BJ (cell line): Measurements from ENCODE around the gene WDR1. TPM values are rescaled to one million over a fixed set of nuclear protein-coding genes. Genes with fewer than 3 reads are reported as not detected.

Experiments
- CTCF ChIA-PET: fragments of 350-600 bp; formaldehyde crosslinking; extraction: SDS; loops from one replicate; lab custom pipeline; 2021; ENCODE audit warnings: antibody characterized with exemption, inconsistent platforms; lab: Yijun Ruan, JAX
- POLR2A ChIA-PET: fragments of 300-600 bp; sonication (Branson Sonifier 250); formaldehyde crosslinking; extraction: SDS; loops from one replicate; lab custom pipeline; 2021; ENCODE audit warnings: antibody characterized with exemption; lab: Charles Lee
- DNase-seq: peaks from one replicate; pipeline ENCODE4 v3.0.0-alpha.2; 2011; ENCODE audit warnings: low read depth
- H3K27me3 ChIP-seq: 2 replicates; pipeline ENCODE4 v1.6.0; 2011; ENCODE audit warnings: low read length; ENCODE audit not compliant: control insufficient read depth, insufficient read depth
- H3K36me3 ChIP-seq: 2 replicates; pipeline ENCODE4 v1.5.1; 2011; ENCODE audit warnings: low read length; ENCODE audit not compliant: control insufficient read depth, insufficient read depth
- H3K4me3 ChIP-seq: 2 replicates; pipeline ENCODE4 v1.5.1; 2011; ENCODE audit warnings: low read depth, mild to moderate bottlenecking, control low read depth, low read length
- polyA plus RNA-seq: library from polyadenylated mRNA; depleted of rRNA; stranded (reverse); fragments of >200 nt; gene quantifications from 2 replicates; pipeline ENCODE4 v1.2.3, GENCODE V29; 2011
- TF ChIP-seq, protein P1 (sequence below): IDR thresholded peaks from 2 replicates; pipeline ENCODE4 v1.5.1; 2011; ENCODE audit warnings: low read depth, mild to moderate bottlenecking, control low read depth, inconsistent platforms, low read length, moderate library complexity; ENCODE audit not compliant: insufficient read depth

The WDR1 gene
- polyA plus RNA-seq, 1 experiment: 952 TPM

DNA sequence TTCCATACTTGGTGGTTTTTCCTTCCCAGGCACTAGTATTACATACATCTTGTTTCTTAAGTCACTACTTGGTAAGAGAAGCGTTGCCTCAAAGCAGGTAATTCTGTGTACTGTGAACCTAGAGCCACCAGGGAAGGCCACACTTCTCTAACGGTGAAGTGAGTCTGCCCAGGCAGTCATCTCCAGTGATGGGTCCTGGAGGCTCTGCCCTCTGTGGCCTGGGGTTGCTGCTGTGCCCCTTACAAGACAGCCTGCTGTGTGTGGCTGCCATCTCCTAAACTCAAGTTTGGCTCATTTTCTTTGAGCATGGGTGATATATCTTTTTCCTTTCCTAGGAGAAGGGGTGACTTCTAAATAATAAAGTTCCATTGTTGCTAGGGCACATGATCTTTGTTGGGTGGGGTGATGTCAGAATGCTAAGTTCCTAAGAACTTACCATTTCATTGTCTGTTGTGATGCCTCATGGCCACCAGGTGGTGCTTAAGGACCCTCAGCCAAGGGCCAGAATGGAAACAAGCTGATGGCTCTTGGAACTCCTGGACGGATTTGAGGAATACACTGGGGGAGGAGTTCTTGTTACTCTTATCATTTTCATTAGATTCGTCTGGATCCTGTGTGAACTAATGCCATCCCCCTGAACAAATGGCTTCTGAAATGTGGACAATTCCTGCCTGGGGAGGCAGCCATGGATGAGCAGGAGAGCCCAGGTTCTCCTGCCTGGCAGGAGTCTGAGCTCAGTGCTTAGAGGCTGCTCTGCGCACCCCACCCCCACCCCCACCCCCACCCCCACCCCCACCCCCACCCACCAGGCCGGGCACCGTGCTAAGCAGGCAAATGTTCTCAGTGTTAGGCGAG lies 41.1 kb upstream of the WDR1 start:
- DNase-seq: no peak

DNA sequence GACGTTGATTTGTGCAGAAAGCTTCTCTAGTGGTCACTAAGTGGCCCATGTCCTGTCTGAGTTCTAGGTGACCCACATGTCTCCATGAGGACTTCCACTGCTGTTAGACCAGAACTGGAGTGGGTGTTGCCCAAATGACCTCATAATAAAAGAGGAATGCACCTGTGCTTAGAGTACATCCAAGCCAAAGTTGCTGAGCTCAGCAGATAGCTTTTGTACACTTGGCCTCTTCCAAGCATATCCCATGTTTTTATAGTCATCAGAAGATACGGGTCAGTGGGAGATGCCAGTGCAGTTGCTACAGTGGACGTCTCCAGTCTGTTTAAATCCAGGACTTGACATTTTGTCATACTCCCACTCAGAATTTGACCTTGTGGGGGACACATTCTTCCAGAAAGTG lies 37.6 kb upstream of the WDR1 start:
- ChIA-PET CTCF (interaction anchor here (1.0 to 6.2 kb wide), 4 partner anchors 11 to 427 kb away, joined by 3 to 65 read pairs (median 8); no protein-coding TSS in a partner anchor), POLR2A (no interaction called here)
- DNase-seq: no peak
- Histone ChIP-seq H3K4me3 (no peak overlapping the region), H3K27me3 (peaks cover 12% of the 10 kb centered on the region), H3K36me3 (no peaks in the 10 kb centered on the region)
- TF ChIP-seq, protein P1, sequence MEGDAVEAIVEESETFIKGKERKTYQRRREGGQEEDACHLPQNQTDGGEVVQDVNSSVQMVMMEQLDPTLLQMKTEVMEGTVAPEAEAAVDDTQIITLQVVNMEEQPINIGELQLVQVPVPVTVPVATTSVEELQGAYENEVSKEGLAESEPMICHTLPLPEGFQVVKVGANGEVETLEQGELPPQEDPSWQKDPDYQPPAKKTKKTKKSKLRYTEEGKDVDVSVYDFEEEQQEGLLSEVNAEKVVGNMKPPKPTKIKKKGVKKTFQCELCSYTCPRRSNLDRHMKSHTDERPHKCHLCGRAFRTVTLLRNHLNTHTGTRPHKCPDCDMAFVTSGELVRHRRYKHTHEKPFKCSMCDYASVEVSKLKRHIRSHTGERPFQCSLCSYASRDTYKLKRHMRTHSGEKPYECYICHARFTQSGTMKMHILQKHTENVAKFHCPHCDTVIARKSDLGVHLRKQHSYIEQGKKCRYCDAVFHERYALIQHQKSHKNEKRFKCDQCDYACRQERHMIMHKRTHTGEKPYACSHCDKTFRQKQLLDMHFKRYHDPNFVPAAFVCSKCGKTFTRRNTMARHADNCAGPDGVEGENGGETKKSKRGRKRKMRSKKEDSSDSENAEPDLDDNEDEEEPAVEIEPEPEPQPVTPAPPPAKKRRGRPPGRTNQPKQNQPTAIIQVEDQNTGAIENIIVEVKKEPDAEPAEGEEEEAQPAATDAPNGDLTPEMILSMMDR: no peak

More for the DNA sequence above, 41.1 kb upstream of the WDR1 start:
- peaks cover 11% of the 10 kb centered on the region for H3K27me3 ChIP-seq
- no peaks in the 10 kb centered on the region for H3K36me3 ChIP-seq
- H3K4me3 ChIP-seq: no peak overlapping the region
- TF ChIP-seq, protein P1: peak; percentile 84
- ChIA-PET POLR2A (no interaction called here), CTCF (interaction anchor here (0.6 to 10.0 kb wide), 26 partner anchors 9 to 394 kb away, joined by 3 to 309 read pairs (median 4); no protein-coding TSS in a partner anchor)

DNA sequence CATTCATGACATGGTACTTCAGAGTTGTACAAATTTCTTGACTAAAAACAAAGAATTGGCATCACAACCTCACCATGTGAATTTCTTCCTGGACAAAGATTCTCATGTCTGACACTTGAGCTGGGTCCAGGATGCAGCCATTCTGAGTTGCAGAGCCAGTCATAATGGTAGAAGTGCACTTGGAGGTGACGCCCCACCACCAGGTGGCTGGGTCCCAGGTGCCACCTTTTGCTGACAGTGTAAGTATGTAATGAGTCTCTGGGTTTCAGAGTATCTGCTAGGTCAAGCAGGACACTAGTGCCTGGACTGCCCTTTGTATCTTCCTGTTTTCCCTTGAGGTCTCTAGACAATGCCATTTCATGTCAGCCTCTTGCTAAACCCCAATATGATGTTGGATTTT lies 36.6 kb upstream of the WDR1 start:
- POLR2A ChIA-PET: no interaction called here
- TF ChIP-seq, protein P1: no peak
- peaks cover 12% of the 10 kb centered on the region for H3K27me3 ChIP-seq
- H3K4me3 ChIP-seq: no peak overlapping the region
- H3K36me3 ChIP-seq: no peaks in the 10 kb centered on the region
- CTCF ChIA-PET: interaction anchor here (0.8 to 3.1 kb wide), 5 partner anchors 12 to 428 kb away, joined by 3 to 13 read pairs (median 5); no protein-coding TSS in a partner anchor
- no peak for DNase-seq

DNA sequence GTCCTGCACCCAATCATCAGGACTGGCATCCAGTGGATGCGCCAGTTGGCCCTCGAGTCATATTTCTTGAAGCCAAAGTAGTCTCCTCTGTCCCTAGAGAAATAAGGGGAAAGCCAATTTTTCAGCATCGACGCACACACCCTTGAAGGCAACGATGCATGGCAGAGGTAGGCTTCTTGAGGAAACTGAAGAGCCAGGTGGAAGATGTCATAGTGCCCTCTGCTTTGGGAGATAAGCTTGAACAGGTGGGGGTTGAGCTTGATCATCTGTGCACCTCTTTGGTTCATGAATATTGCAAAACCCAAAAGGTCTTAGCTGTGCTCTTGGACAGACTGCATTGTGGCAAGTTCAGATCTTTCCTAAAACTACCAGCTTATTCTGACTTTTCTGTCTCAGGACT lies 34.6 kb upstream of the WDR1 start:
- no peak for DNase-seq
- H3K36me3 ChIP-seq: no peaks in the 10 kb centered on the region
- H3K4me3 ChIP-seq: no peak overlapping the region
- POLR2A ChIA-PET: no interaction called here
- TF ChIP-seq, protein P1: no peak
- H3K27me3 ChIP-seq: peaks cover 8% of the 10 kb centered on the region
- CTCF ChIA-PET: interaction anchor here (1.1 to 7.4 kb wide), 6 partner anchors 8 to 398 kb away, joined by 3 to 38 read pairs (median 10); no protein-coding TSS in a partner anchor

DNA sequence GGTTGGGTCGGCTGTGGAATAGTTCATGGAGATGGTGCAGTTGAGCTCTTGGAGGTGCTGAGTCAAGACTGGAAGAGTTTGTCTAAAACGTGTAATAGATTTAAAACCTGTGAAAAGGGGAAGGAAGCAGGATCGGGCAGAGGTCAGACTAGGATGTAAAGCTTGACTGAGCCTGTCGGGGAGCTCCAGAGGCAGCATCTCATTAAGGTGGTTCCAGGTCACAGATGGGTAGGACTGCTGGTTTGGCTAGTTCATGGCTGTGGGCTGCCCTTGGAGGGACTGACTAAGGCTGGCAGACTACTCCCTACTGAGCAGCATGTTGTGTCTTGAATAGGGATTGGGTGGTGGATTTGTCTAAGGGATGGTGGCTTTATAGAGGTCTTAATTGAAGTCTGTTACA lies 28.4 kb upstream of the WDR1 start:
- Histone ChIP-seq H3K36me3 (no peaks in the 10 kb centered on the region), H3K27me3 (peaks cover 3% of the 10 kb centered on the region), H3K4me3 (no peak overlapping the region)
- DNase-seq: no peak
- ChIA-PET CTCF (interaction anchor here (0.6 to 1.9 kb wide), 3 partner anchors 13 to 405 kb away, joined by 3 to 8 read pairs (median 4); no protein-coding TSS in a partner anchor), POLR2A (no interaction called here)
- TF ChIP-seq, protein P1: no peak
